Sigmoid colon (tissue), 4 donors: Measurements from ENCODE around the gene SUB1.

Experiments
- EP300 ChIP-seq, 4 donors: sonication (generic); formaldehyde crosslinking; IDR thresholded peaks; one replicate each; pipeline ENCODE4 v1.6.1; 2017; ENCODE audit warnings: antibody characterized with exemption in 4 of 4
- POLR2A ChIP-seq, 2 donors: fragments of 450-650 bp; IDR thresholded peaks; one replicate each; pipeline ENCODE4 v1.6.1; 2016; ENCODE audit warnings: antibody characterized with exemption in 2 of 2, mild to moderate bottlenecking in 2 of 2, moderate library complexity in 2 of 2
- POLR2AphosphoS5 ChIP-seq, 4 donors: sonication (generic); formaldehyde crosslinking; IDR thresholded peaks; one replicate each; pipeline ENCODE4 v1.6.1; 2017; ENCODE audit warnings: antibody characterized with exemption in 4 of 4
- TF ChIP-seq, protein P1 (sequence below), 4 experiments: fragments of 450-650 bp in 3 of 4; fragments of 200-600 bp in 1 of 4; IDR thresholded peaks; one replicate each; pipeline ENCODE4 v1.5.1; 2016 to 2019; ENCODE audit warnings: antibody characterized with exemption in 4 of 4, mild to moderate bottlenecking in 3 of 4, moderate library complexity in 2 of 4

DNA sequence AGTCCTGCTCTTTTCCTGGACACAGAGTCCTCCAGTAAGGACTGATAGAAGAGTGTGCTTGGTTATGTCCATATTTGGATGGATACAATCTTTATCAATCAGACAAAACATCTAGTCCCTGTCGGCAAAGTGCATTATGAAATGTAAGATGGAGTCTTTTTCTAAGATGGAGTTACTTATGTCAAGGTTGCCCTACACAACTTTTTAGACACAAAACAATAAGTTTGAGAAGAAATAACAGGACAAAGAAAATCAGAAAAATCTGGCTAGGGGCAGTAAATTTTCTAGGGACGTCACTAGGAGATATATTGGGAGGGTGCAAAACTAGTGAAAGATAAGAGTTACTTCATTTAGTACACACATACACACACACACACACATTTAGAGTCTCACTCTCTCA, 23.3 kb upstream of the SUB1 start:
- TF ChIP-seq, protein P1, sequence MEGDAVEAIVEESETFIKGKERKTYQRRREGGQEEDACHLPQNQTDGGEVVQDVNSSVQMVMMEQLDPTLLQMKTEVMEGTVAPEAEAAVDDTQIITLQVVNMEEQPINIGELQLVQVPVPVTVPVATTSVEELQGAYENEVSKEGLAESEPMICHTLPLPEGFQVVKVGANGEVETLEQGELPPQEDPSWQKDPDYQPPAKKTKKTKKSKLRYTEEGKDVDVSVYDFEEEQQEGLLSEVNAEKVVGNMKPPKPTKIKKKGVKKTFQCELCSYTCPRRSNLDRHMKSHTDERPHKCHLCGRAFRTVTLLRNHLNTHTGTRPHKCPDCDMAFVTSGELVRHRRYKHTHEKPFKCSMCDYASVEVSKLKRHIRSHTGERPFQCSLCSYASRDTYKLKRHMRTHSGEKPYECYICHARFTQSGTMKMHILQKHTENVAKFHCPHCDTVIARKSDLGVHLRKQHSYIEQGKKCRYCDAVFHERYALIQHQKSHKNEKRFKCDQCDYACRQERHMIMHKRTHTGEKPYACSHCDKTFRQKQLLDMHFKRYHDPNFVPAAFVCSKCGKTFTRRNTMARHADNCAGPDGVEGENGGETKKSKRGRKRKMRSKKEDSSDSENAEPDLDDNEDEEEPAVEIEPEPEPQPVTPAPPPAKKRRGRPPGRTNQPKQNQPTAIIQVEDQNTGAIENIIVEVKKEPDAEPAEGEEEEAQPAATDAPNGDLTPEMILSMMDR (IDR thresholded peaks at IDR 0.05) = no peak
- TF ChIP-seq EP300 (IDR thresholded peaks at IDR 0.05) = no peak
- TF ChIP-seq POLR2A (IDR thresholded peaks at IDR 0.05) = no peak
- no peak for TF ChIP-seq POLR2AphosphoS5 (IDR thresholded peaks at IDR 0.05)
